Kidney (tissue), 14 donors: Measurements from ENCODE around the gene ZNF277. TPM values are rescaled to one million over a fixed set of nuclear protein-coding genes. Genes with fewer than 3 reads are reported as not detected.

Experiments
- DNase-seq, 5 donors: peaks; one replicate each; pipeline ENCODE4 v3.0.0-alpha.2; 2013 to 2020
- FAIRE-seq: peaks from 2 replicates; lab custom pipeline; 2012; peaks lifted over from hg19 to GRCh38; lab: Jason Lieb, UNC
- H3K27ac ChIP-seq, 2 donors: one replicate each; pipeline ENCODE4 v1.7.0; 2013; ENCODE audit warnings: low read depth in 2 of 2, low read length in 2 of 2, inconsistent platforms in 1 of 2
- H3K27me3 ChIP-seq: one replicate; pipeline ENCODE4 v1.7.1; 2013; ENCODE audit warnings: low read length, inconsistent platforms; ENCODE audit not compliant: control insufficient read depth, insufficient read depth
- H3K36me3 ChIP-seq, 3 donors: one replicate each; pipeline versions ENCODE4 v1.7.0 to v1.7.1; 2013; ENCODE audit warnings: low read length in 3 of 3, control low read depth in 1 of 3, inconsistent platforms in 1 of 3; ENCODE audit not compliant: insufficient read depth in 3 of 3, control insufficient read depth in 2 of 3
- H3K4me1 ChIP-seq, 3 donors: one replicate each; pipeline versions ENCODE4 v1.7.0 to v1.7.1; 2013; ENCODE audit warnings: low read length in 3 of 3, inconsistent platforms in 1 of 3, low read depth in 1 of 3; ENCODE audit not compliant: control insufficient read depth in 2 of 3, insufficient read depth in 2 of 3
- H3K4me3 ChIP-seq, 3 donors: one replicate each; pipeline versions ENCODE4 v1.7.0 to v1.8.1; 2013; ENCODE audit warnings: low read length in 3 of 3, control low read depth in 1 of 3, inconsistent platforms in 1 of 3
- H3K9ac ChIP-seq, 3 donors: one replicate each; pipeline versions ENCODE4 v1.7.0 to v1.7.1; 2013; ENCODE audit warnings: low read length in 3 of 3, control low read depth in 1 of 3, inconsistent platforms in 1 of 3
- H3K9me3 ChIP-seq, 3 donors: one replicate each; pipeline versions ENCODE4 v1.7.0 to v1.7.1; 2013; ENCODE audit warnings: low read length in 3 of 3, control low read depth in 1 of 3, inconsistent platforms in 1 of 3; ENCODE audit not compliant: control insufficient read depth in 2 of 3, insufficient read depth in 1 of 3
- intact Hi-C: fragments of 100-400 bp; cut with DNase I; formaldehyde crosslinking; loops from one replicate; pipeline ENCODE4 v1.11.1; 2022
- polyA plus RNA-seq: library from polyadenylated mRNA; stranded (reverse); fragments of 350-450 nt; fragmentation: Illumina TruSeq; extraction: RNeasy Lipid Tissue Mini Kit (QIAGEN cat#74804); gene quantifications from one replicate; pipeline ENCODE4 v1.2.3, GENCODE V29; 2014; ENCODE audit warnings: low read depth, low replicate concordance; ENCODE audit not compliant: insufficient read depth
- total RNA-seq: library from RNA; stranded (reverse); fragmentation: NEBNext Ultra II Directional; extraction: Animal tissue kit (Norgen Biotek cat#: 25700); gene quantifications from one replicate; pipeline ENCODE4 v1.2.1, GENCODE V29; 2021
- TF ChIP-seq, protein P1 (sequence below): IDR thresholded peaks from 3 replicates; pipeline ENCODE4 v1.5.1; 2012; ENCODE audit warnings: mild to moderate bottlenecking, moderate library complexity, borderline replicate concordance; ENCODE audit not compliant: insufficient read depth; ENCODE audit errors: extremely low read depth
- donor health status: control.
- donor health status: control.
- donor health status: control.
- donor health status: control.
- donor health status: control.
- donor health status: DM: yes; HTN: yes; CAD: no.
- donor health status: Normal renal cell carcinoma (clear cell type).

The ZNF277 gene
- total and polyA plus RNA-seq, 2 donors from 2014 or later: 18.7 to 25.0 TPM

DNA sequence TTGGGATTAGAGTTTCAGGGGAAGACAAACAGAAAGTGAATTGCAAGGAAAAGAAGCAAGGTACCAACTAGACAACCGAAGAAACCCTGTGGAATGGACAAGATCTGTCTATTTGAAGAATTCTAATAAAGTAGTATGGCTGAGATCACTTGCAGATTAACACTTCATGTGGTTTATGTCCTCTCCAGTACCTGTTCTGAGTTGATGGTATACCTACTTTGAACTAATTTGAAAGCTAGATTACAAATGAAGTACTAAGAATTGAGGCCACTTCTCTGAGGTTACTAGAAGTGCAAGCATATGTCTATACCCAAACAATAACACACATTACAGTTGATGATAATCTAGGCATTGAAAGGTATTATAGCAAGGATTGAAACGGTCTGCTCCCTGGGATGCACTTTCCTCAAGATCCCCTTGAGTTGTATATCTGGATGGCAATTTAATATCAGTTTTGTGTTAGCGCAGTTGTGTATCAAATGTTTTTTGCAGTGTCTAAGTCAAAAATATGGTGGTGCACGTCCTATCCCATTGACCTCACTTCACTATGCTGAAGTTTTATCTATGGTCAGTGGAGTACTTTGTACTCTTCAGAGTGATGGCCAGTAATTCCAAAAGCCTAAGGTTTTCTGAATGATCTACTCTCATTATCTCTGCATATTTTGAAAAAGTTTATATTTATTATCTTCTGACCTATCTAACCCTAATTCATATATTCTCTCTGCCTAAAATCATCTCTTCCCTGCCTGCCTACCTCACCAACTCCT, 25.9 kb downstream of the ZNF277 start:
- no peak for FAIRE-seq

DNA sequence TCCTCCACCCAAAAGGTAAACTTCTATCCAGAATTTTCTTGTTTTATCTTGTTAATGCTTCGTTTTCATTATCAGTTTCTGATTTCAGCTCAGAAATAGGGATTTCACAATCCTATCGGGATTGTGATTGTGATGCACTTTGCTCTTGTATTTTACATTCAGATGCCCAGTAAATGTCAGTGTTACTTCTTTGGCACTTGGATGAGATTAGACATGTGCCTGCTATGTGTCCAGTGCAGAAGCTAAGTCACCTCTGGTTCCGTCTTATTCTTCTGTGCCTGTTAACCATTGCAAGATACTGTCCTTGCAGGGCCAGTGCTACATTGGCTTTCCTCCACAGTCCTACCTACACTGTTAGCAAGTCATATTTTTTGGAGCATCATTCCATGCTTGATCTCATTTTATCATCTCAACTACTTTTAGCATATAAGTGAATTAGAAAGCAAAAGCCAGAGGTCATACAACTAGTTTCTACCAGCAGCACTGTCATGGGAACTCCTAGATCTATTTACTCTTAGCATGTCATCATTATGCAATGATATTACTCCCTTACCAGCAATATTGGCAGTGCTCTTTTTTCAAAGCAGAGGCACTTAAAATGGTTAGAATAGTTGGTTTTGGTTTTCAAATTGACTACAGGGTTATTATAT, 26.7 kb downstream of the ZNF277 start:
- Histone ChIP-seq H3K9ac (no peak overlapping the region), H3K4me3 (no peak overlapping the region), H3K9me3 (no peaks in the 10 kb centered on the region), H3K36me3 (peaks cover 0 to 2% (median 0%) of the 10 kb centered on the region in 3 donors), H3K27ac (no peak overlapping the region), H3K27me3 (no peaks in the 10 kb centered on the region), H3K4me1 (no peaks in the 10 kb centered on the region)
- TF ChIP-seq, protein P1, sequence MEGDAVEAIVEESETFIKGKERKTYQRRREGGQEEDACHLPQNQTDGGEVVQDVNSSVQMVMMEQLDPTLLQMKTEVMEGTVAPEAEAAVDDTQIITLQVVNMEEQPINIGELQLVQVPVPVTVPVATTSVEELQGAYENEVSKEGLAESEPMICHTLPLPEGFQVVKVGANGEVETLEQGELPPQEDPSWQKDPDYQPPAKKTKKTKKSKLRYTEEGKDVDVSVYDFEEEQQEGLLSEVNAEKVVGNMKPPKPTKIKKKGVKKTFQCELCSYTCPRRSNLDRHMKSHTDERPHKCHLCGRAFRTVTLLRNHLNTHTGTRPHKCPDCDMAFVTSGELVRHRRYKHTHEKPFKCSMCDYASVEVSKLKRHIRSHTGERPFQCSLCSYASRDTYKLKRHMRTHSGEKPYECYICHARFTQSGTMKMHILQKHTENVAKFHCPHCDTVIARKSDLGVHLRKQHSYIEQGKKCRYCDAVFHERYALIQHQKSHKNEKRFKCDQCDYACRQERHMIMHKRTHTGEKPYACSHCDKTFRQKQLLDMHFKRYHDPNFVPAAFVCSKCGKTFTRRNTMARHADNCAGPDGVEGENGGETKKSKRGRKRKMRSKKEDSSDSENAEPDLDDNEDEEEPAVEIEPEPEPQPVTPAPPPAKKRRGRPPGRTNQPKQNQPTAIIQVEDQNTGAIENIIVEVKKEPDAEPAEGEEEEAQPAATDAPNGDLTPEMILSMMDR: no peak
- no peak for DNase-seq
- FAIRE-seq: no peak
- intact Hi-C loops: no loop called here

More for the DNA sequence above, 25.9 kb downstream of the ZNF277 start:
- Histone ChIP-seq H3K36me3 (peaks cover 0 to 2% (median 0%) of the 10 kb centered on the region in 3 donors), H3K4me3 (no peak overlapping the region), H3K27me3 (no peaks in the 10 kb centered on the region), H3K9ac (no peak overlapping the region), H3K9me3 (no peaks in the 10 kb centered on the region), H3K4me1 (no peaks in the 10 kb centered on the region), H3K27ac (no peak overlapping the region)
- TF ChIP-seq, protein P1: no peak
- intact Hi-C loops: no loop called here
- DNase-seq: no peak

DNA sequence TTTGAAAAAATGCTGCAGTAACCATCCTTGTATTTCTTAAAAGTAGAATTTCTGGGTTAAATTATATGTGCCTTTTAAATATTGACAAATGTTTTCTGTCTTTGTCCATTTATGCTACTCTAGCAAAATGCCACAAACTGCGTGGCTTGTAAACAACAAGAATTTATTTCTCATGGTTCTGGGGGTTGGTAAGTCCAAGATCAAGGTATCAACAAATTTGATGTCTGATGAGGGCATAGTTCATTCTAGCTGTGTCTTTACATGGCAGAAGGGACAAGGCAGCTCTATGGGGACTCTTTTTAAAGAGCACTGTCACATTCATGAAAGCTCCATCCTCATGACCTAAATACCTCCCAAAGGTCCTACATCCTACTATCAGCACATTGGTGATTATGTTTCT, 27.7 kb downstream of the ZNF277 start:
- Histone ChIP-seq H3K9me3 (no peaks in the 10 kb centered on the region), H3K9ac (no peak overlapping the region), H3K36me3 (peaks cover 0 to 2% (median 0%) of the 10 kb centered on the region in 3 donors), H3K4me1 (no peaks in the 10 kb centered on the region), H3K27me3 (no peaks in the 10 kb centered on the region), H3K27ac (no peak overlapping the region), H3K4me3 (no peak overlapping the region)
- intact Hi-C loops: no loop called here
- TF ChIP-seq, protein P1: no peak
- FAIRE-seq (no peak), DNase-seq (no peak)
